CD14-positive monocyte (primary cell): Measurements from ENCODE around the gene SLC13A4. TPM values are rescaled to one million over a fixed set of nuclear protein-coding genes. Genes with fewer than 3 reads are reported as not detected.

Experiments
- DNase-seq, 3 donors: peaks; one replicate each; pipeline ENCODE4 v3.0.0-alpha.2; 2011 to 2022
- H2AFZ ChIP-seq: 2 replicates; pipeline ENCODE4 v1.6.0; 2012; ENCODE audit warnings: mild to moderate bottlenecking, low read depth, low read length, inconsistent platforms; ENCODE audit not compliant: insufficient read depth, poor library complexity, severe bottlenecking
- H3K27ac ChIP-seq, 2 donors: 1 replicate in 1 of 2; 2 replicates in 1 of 2; pipeline ENCODE4 v1.5.1; 2012 to 2013; ENCODE audit warnings: low read length in 2 of 2, control low read depth in 1 of 2, inconsistent platforms in 1 of 2, low read depth in 1 of 2, mild to moderate bottlenecking in 1 of 2
- H3K27me3 ChIP-seq, 2 donors: one replicate each; pipeline versions ENCODE4 v1.6.0 to v1.6.1; 2011 to 2013; ENCODE audit warnings: low read length in 2 of 2; ENCODE audit not compliant: control insufficient read depth in 2 of 2, insufficient read depth in 2 of 2
- H3K36me3 ChIP-seq, 2 donors: replicated peaks in 1 of 2; 1 replicate in 1 of 2; 2 replicates in 1 of 2; pipeline versions ENCODE4 v1.5.1 to v1.6.1; 2012 to 2013; ENCODE audit warnings: low read length in 2 of 2, control low read depth in 1 of 2, inconsistent platforms in 1 of 2, mild to moderate bottlenecking in 1 of 2; ENCODE audit not compliant: insufficient read depth in 2 of 2, control insufficient read depth in 1 of 2
- H3K4me1 ChIP-seq, 2 donors: 1 replicate in 1 of 2; 2 replicates in 1 of 2; pipeline versions ENCODE4 v1.5.1 to v1.6.1; 2012 to 2013; ENCODE audit warnings: low read length in 2 of 2, control low read depth in 1 of 2, inconsistent platforms in 1 of 2, mild to moderate bottlenecking in 1 of 2, moderate library complexity in 1 of 2; ENCODE audit not compliant: insufficient read depth in 2 of 2, control insufficient read depth in 1 of 2
- H3K4me2 ChIP-seq: replicated peaks from 2 replicates; pipeline ENCODE3; 2012; ENCODE audit warnings: low read length, moderate library complexity, mild to moderate bottlenecking; ENCODE audit not compliant: poor library complexity, severe bottlenecking; ENCODE audit errors: extremely low read depth
- H3K4me3 ChIP-seq, 3 experiments: fragments of 200-600 bp in 1 of 3; sonication (generic) in 1 of 3; replicated peaks in 1 of 3; 1 replicate in 2 of 3; 2 replicates in 1 of 3; pipeline ENCODE4 v1.5.1; 2011 to 2013; ENCODE audit warnings: low read length in 3 of 3, mild to moderate bottlenecking in 3 of 3, control low read depth in 2 of 3, low read depth in 2 of 3, inconsistent platforms in 1 of 3, moderate library complexity in 1 of 3
- H3K79me2 ChIP-seq: 2 replicates; pipeline ENCODE4 v1.6.0; 2012; ENCODE audit warnings: mild to moderate bottlenecking, control low read depth, inconsistent platforms, low read length, moderate library complexity; ENCODE audit not compliant: insufficient read depth
- H3K9ac ChIP-seq: 2 replicates; pipeline ENCODE4 v1.6.0; 2017; ENCODE audit warnings: low read length, mild to moderate bottlenecking; ENCODE audit not compliant: insufficient read depth, poor library complexity, severe bottlenecking
- H3K9me3 ChIP-seq, 2 donors: replicated peaks in 1 of 2; 1 replicate in 1 of 2; 2 replicates in 1 of 2; pipeline versions ENCODE4 v1.5.1 to v1.6.1; 2012 to 2013; ENCODE audit warnings: low read length in 2 of 2, control low read depth in 1 of 2; ENCODE audit not compliant: control insufficient read depth in 1 of 2, insufficient read depth in 1 of 2
- H4K20me1 ChIP-seq: 2 replicates; pipeline ENCODE4 v1.6.0; 2012; ENCODE audit warnings: mild to moderate bottlenecking, low read length, control low read depth, moderate library complexity; ENCODE audit not compliant: insufficient read depth
- H3K27ac Mint-ChIP-seq, 7 donors: one replicate each; pipeline ENCODE4 v1.8.0; 2020; ENCODE audit warnings: mild to moderate bottlenecking in 7 of 7, mixed read lengths in 7 of 7, moderate library complexity in 6 of 7, inconsistent platforms in 2 of 7
- H3K27me3 Mint-ChIP-seq, 3 donors: one replicate each; pipeline ENCODE4 v1.8.0; 2021 to 2022; ENCODE audit warnings: low read depth in 3 of 3, mild to moderate bottlenecking in 3 of 3, mixed read lengths in 3 of 3, moderate library complexity in 3 of 3, inconsistent platforms in 1 of 3
- H3K36me3 Mint-ChIP-seq, 2 donors: one replicate each; pipeline ENCODE4 v1.8.0; 2020; ENCODE audit warnings: mixed read lengths in 2 of 2, inconsistent platforms in 1 of 2, mild to moderate bottlenecking in 1 of 2
- H3K4me1 Mint-ChIP-seq: one replicate; pipeline ENCODE4 v1.8.0; 2020; ENCODE audit warnings: mild to moderate bottlenecking, mixed read lengths
- H3K4me3 Mint-ChIP-seq, 2 donors: one replicate each; pipeline ENCODE4 v1.8.0; 2020; ENCODE audit warnings: mild to moderate bottlenecking in 2 of 2, mixed read lengths in 2 of 2, moderate library complexity in 1 of 2
- H3K9me3 Mint-ChIP-seq, 7 donors: one replicate each; pipeline ENCODE4 v1.8.0; 2020 to 2022; ENCODE audit warnings: mixed read lengths in 7 of 7, mild to moderate bottlenecking in 6 of 7, moderate library complexity in 6 of 7, inconsistent platforms in 2 of 7
- WGBS: methylation state at CpG from one replicate; pipeline ENCODE4 v1.1.5; 2013; ENCODE audit warnings: missing lambda C conversion rate; ENCODE audit not compliant: insufficient coverage; 5-methylcytosine and 5-hydroxymethylcytosine counted together
- intact Hi-C, 2 donors: fragments of 100-400 bp; cut with micrococcal nuclease; formaldehyde crosslinking; loops; one replicate each; pipeline versions ENCODE4 v1.15.0 to v1.15.1; 2023
- polyA plus RNA-seq, 3 donors: library from polyadenylated mRNA; depleted of rRNA in 1 of 3; unstranded in 2 of 3; stranded (reverse) in 1 of 3; fragments of 300-500 nt in 2 of 3; fragments of >200 nt in 1 of 3; fragmentation: Illumina TruSeq in 2 of 3; gene quantifications; 1 replicate in 2 of 3; 2 replicates in 1 of 3; pipeline ENCODE4 v1.2.3, GENCODE V29; 2012 to 2021
- TF ChIP-seq, protein P1 (sequence below): fragments of 200-600 bp; IDR thresholded peaks from one replicate; pipeline ENCODE4 v1.8.0; 2022; ENCODE audit warnings: antibody characterized with exemption, mild to moderate bottlenecking

Gene SLC13A4
- polyA plus RNA-seq, 3 donors, result not detected

DNA sequence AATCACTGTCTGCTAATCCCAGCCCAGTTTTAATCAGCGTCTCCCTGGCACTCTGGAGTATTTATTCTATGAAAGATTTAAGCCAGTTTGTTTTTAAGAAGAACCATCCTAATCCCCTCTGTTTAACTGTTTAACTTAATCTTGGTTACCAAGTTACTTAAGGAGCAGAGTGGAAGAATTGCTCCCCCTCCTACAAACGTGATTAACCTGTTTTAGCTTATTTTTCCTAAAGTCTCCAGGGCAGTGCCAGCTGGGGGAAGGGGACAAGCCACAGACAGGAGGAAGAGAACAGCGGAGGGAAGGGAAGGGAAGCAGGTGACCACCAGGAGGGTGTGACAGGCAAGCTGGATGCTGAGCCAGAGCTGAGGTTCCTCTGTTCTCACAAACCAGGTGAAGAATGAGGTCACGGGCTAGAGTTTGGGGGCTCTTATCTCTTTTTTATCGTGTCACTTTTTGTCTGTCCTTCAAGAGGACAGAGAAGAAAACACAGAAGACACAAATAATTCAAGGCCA, 1.7 kb downstream of the SLC13A4 start:
- Mint-ChIP-seq H3K4me1 (no peaks in the 10 kb centered on the region), H3K4me3 (no peak overlapping the region), H3K27ac (peak overlapping the region in 1 of 7 donors; percentile 14), H3K9me3 (peaks cover 0 to 3% (median 0%) of the 10 kb centered on the region in 7 donors), H3K27me3 (peaks cover 0 to 5% (median 3%) of the 10 kb centered on the region in 3 donors), H3K36me3 (no peaks in the 10 kb centered on the region)
- H3K36me3 ChIP-seq, result no peaks in the 10 kb centered on the region
- intact Hi-C loops, result no loop called here
- H3K4me1 ChIP-seq, result no peaks in the 10 kb centered on the region
- TF ChIP-seq, protein P1, sequence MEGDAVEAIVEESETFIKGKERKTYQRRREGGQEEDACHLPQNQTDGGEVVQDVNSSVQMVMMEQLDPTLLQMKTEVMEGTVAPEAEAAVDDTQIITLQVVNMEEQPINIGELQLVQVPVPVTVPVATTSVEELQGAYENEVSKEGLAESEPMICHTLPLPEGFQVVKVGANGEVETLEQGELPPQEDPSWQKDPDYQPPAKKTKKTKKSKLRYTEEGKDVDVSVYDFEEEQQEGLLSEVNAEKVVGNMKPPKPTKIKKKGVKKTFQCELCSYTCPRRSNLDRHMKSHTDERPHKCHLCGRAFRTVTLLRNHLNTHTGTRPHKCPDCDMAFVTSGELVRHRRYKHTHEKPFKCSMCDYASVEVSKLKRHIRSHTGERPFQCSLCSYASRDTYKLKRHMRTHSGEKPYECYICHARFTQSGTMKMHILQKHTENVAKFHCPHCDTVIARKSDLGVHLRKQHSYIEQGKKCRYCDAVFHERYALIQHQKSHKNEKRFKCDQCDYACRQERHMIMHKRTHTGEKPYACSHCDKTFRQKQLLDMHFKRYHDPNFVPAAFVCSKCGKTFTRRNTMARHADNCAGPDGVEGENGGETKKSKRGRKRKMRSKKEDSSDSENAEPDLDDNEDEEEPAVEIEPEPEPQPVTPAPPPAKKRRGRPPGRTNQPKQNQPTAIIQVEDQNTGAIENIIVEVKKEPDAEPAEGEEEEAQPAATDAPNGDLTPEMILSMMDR, result no peak
- no peak overlapping the region for H3K9ac ChIP-seq
- H2AFZ ChIP-seq, result no peak overlapping the region
- H3K79me2 ChIP-seq, result no peaks in the 10 kb centered on the region
- no peaks in the 10 kb centered on the region for H3K9me3 ChIP-seq
- no peaks in the 10 kb centered on the region for H4K20me1 ChIP-seq
- DNase-seq, result no peak
- WGBS, result 0% methylated on average over 2 of the region's 5 CpGs
- H3K27ac ChIP-seq, result no peak overlapping the region
- no peak overlapping the region for H3K4me2 ChIP-seq
- H3K27me3 ChIP-seq, result no peaks in the 10 kb centered on the region
- no peak overlapping the region for H3K4me3 ChIP-seq

DNA sequence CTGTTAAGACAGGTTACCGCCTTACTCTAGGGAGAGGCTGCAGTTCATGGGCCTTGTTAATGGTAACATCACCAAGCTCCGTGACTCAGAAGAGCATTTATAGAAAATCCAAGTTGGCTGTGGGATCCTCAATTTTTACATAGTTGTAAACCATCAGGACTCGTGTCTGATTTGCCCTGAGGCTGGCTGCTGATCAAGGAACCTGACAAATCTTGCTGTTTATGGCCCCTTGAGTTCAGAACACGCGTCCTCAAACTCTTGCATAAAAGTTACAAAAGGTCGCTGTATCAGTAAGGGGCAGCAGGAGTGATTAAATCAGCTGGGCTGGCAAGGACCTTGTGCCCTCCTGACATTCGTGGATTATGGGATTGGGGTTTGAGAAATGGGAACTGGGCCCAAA, 4.6 kb downstream of the SLC13A4 start:
- no peaks in the 10 kb centered on the region for H3K4me1 ChIP-seq
- H3K9me3 ChIP-seq, result no peaks in the 10 kb centered on the region
- H3K9ac ChIP-seq, result no peak overlapping the region
- H2AFZ ChIP-seq, result no peak overlapping the region
- H3K27ac Mint-ChIP-seq, result no peak overlapping the region
- H3K79me2 ChIP-seq, result no peaks in the 10 kb centered on the region
- H3K9me3 Mint-ChIP-seq, result peaks cover 0 to 3% (median 0%) of the 10 kb centered on the region in 7 donors
- no peak overlapping the region for H3K27ac ChIP-seq
- H3K27me3 ChIP-seq, result no peaks in the 10 kb centered on the region
- H3K4me1 Mint-ChIP-seq, result peaks cover 3% of the 10 kb centered on the region
- DNase-seq, result no peak
- peaks cover 0 to 4% (median 2%) of the 10 kb centered on the region in 3 donors for H3K27me3 Mint-ChIP-seq
- 88% methylated on average over 7 of the region's 7 CpGs for WGBS
- no peak overlapping the region for H3K4me3 Mint-ChIP-seq
- H3K4me3 ChIP-seq, result no peak overlapping the region
- H3K36me3 Mint-ChIP-seq, result no peaks in the 10 kb centered on the region
- intact Hi-C loops, result no loop called here
- H3K36me3 ChIP-seq, result no peaks in the 10 kb centered on the region
- H4K20me1 ChIP-seq, result no peaks in the 10 kb centered on the region
- H3K4me2 ChIP-seq, result no peak overlapping the region
- TF ChIP-seq, protein P1, result no peak
